ENCODE results near the gene STPG2.
"Not testable (repeated sequence)": the region's sequence is repeated elsewhere in the genome, so short reads cannot be mapped to it uniquely, and the experiment has no call there.

The STPG2 gene

DNA sequence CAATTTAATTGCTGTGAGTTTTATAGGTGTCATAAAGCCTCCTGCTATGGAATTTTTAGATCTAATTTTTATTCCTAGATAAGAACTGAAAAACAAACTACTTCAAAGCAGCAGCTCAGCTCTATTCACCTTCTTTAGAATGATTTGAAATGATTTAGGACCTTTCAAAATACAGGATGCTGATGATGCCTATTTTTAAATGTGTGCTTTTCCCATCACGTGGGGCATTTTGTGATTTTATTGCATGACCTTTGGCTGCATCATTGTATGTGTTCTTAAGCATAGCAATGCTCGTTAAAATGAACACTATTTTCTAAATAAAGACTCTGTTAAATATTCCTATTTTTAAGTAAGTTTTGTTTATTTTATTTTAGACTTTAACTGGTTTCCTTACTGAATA is 537.3 kb downstream of the STPG2 start:
- no peak for DNase-seq

DNA sequence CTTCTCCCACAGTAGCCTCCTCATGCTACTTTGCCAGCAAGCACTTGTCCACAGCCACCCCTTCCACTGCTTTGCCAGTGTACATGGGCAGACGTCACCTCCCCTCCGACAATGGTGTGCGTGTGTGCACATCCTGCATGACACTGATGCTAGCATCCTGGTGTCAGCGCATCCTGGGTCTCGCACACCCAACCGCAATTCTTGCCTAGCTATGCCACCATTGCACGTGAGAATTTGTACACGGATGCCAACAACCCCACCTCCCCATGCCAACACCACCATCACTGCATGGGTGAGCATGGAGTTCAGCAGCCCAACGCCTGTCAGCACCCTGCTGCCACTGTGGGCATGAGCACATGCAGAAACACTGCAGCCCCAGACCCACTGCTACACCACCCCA is 550.0 kb downstream of the STPG2 start:
- DNase-seq = no peak

DNA sequence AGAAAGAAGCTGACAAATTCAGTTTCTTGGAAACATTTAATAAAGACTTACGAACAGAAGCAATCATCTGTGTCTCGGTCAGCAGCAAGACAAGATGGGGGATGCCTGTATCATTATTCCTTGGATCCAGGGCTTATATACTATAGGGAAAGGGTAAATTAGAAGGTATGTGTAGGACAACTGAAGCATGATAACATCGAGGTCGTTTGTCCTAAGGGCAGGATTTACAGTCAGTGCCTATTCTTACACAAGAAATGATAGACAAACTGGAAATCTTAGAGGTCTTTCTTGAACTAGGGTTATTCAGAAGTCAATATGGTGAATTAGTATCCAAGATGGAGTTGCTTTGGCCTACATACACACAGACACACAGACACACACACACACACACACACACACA is 553.0 kb downstream of the STPG2 start:
- no peak for DNase-seq

DNA sequence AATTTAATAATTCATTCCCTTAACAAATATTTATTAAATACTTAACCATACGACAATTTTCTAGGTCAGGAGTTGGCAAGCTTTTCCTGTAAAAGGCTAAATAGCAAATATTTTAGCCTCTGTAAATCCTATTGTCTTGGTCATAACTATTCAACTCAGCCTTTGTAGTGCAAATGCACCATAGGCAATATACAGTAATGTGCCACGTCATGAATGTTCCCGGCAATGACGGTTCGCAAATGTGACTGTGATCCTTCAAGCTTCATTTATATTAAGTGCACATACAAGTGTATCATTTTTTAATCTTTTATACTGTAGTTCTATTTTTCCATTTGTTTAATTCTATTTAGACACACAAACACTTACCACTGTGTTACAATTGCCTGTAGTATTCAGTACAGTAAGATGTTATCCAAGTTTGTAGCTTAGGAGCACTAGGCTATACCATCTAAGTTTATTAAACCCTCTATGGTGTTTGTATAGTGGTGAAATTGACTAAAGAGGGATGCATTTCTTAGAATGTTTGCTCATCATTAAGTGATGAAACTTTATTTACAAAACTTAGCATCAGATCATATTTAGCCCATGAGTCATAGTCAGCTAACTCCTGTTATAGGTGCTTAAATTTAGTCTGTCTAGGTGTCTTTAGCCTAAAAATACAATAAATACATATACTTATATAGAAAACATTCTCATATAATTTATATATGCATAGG is 553.6 kb downstream of the STPG2 start:
- no peak for DNase-seq

DNA sequence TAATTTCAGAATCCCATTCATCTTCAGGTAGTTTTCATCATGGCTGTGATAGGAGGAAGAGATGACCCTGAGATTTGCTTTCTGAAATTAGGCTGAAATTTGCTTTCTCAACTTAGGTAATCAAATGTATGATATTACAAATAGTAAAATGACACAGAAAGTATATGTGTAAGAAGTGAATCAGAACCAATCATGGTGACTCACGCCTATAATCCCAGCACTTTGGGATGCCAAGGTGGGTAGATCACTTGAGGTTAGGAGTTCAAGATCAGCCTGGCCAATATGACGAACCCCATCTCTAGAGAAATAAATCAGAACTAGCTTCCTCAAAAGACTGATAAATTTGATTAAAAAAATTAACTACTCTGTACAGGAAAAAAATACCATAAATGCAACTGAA is 555.4 kb downstream of the STPG2 start:
- no peak for DNase-seq

DNA sequence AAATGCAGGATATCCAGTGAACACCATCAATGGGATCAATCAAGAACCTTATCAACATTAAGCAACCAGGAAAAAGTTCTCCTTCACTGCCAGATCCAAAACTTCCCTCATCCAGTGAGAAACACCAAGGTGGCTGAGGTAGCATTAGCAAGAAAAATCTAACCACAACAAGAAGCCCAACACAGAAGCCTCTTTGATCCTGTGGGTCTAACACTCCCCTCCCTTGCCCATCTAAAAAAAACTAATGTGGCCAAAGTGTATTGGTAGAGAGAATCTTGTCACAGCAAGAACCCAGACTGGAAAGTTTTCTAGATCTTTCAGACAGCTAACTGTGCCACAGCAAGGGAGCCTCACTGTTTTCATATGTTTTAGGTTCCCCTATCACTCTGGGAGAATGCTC is 558.0 kb downstream of the STPG2 start:
- DNase-seq = no peak

DNA sequence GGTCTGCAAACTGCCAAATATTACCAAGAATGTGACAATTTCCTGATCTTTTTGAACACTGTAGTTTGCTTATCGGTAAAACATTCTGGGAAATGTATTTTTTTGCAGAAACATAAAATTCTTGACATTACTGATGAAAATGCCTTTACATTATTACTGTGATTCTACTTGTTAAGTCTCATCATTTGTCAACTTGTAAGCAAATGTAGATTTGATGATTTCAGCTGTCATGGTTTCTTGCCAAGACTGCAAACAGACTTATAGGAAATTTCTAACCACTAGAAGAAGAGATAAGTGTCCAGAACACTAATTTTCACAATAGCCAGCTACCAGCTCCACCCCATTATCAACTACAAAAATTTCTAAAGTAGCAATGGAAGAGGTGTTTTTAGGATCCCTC is 560.4 kb downstream of the STPG2 start:
- no peak for DNase-seq

DNA sequence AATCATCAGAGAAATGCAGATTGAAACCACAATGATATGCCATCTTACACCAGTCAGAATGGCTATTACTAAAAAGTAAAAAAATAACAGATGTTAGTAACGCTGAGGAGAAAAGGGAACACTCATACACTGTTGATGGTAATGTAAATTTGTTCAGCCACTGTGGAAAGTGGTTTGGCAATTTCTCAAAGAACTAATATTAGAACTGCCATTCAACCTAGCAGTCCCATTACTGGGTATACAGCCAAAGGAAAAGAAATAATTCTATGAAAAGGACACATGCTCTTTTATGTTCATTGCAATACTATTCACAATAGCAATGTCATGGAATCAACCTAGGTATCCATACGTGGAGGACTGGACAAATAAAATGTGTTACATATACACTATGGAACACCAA is 566.3 kb downstream of the STPG2 start:
- no peak for DNase-seq

DNA sequence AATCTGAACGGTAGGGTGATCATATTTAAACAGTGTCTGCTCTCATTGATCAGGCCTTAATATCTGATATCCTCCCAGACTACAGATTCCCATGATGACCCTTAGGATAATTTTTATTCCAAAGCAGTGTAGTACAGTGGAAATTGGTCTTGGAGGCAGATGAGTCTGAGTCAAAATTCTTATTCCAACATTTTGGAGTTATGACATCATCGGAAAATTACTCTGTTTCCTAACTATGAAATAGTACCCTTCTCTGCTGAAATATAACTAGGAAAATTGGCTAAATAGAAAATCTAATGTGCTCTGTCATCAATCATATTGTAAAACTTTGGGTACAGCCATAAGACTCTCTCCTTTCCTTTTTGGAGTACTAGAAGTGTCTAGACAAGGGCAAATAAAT is 583.3 kb downstream of the STPG2 start:
- no peak for DNase-seq

DNA sequence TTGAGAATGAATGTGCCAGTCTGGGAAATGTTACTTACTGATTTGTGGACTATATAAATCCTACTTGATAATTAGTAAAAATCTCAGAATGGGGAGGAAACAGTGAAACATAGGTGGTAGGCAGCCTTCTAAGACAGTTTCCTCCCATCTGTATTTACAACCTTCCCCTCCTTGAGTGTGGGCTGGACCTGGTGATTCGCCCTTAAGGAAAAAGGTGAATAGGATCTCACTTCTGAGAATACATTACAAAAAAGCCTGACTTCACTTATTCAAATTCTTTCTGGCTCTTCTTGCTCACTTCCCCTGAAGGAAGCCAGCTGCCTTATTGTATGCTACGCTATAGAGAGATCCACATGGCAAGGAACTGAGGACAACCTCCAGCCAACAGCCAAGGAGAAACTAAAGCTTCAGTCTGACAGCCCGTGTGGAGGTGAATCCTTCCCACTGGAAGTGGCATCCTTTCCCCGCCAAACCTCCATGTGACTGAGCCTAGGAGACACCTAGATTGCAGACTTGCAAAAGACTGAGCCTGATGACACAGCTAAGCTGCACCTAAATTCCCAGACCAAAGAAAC is 585.0 kb downstream of the STPG2 start:
- no peak for DNase-seq

DNA sequence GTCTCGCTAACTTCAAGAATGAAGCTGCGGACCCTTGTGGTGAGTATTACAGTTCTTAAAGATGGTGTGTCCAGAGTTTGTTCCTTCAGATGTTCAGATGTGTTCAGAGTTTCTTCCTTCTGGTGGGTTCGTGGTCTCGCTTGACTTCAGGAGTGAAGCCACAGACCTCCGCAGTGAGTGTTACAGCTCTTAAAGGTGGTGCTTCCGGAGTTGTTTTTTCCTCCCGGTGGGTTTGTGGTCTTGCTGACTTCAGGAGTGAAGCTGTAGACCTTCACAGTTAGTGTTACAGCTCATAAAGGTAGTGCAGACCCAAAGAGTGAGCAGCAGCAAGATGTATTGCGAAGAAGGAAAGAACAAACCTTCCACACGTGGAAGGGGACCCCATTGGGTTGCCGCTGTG is 592.6 kb downstream of the STPG2 start:
- DNase-seq = not testable (repeated sequence)

DNA sequence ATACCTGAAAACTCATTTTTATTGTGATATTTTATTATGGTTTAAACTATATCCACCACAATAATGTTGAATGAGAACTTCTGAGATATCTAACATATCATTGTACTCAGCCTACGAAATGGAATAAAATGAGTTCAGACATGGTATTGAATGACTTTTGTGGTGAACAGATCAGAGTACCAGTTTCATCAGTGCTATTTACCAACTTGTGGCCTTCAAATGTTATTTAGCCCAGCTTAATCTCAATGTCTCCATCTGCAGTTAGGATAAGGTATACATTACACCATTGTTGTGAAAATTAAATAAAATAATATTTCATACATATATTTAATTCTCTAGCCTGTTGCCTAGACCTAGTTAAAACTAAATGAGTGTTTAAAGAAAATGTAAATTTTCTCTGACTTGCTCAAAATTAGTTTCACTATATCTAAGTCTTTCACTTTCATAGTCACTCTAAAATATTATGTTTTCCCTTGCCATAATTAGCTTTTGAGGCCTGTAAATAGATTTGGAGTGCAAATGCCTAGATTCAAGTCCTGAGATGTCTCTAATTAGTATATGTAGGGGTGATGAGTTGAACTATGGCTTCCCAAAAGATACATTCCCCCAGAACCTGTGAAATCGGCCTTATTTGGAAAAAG is 594.2 kb downstream of the STPG2 start:
- DNase-seq = no peak

DNA sequence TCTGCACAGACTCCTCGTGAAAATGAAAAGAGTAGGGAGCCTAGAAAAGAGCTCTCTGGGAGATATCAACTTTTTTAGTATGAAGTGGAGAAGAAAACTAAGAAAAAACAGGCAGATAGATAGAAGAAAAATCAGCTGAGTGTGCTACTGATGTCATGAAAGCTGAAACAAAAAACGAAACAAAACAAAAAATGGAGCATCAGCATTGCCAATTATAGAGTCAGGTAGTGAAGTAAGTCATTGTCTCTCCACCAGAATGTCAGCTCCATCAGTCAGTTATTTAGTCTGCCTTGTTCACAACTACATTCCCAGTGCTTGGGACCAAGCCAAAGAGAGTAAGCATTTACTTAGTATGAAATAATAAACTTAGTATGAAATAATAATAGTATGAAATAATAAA is 595.1 kb downstream of the STPG2 start:
- DNase-seq = no peak

DNA sequence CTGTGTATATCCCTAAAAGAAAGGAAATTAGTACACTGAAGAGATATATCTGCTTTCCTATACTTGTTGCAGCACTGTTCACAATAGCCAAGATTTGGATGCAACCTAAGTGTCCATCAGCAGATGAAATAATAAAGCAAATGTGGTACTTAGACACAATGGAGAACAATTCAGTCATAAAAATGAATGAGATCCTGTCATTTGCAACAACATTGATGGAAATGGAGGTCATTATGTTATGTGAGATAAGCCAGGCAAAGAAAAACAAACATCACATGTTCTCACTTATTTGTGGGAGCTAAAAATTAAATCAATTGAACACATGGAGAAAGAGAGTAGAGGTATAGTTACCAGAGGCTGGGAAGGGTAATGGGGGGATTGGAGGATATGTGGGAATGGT is 611.9 kb downstream of the STPG2 start:
- no peak for DNase-seq

DNA sequence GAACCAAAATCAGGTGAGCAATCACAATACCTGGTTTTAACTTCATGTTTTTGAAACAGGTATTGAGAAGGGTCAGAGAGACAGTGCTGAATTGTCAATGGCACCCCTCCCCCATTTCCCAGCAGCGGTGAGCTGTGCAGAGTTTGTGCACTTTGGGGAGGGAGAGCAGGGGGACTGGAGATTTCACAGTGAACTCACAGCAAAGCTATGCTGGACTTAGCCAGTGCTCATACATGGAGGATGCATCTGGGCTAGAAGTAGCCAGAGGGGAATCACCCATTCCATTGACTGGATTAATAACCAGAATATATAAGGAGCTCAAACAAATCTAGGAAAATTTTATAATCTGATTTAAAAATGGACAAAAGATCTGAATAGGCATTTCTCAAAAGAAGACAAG is 612.6 kb downstream of the STPG2 start:
- DNase-seq = no peak

DNA sequence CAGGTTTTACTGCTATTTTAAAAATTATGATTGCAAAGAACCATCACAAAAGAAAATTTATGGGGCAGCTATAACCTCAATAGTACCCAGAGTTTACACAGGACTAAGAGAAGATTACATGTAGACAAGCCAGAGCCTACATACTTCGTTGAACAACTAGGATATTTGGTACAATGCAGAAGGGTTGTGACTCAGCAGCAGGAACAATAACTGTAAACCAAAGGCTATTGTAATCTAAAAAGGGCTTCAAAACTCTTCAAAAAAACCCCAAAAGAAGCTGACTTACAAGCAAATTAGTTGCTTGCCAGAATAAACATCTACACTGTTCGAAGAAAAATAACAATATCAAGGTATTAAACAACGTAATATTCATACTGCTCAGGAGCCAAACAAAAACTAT is 618.0 kb downstream of the STPG2 start:
- no peak for DNase-seq

DNA sequence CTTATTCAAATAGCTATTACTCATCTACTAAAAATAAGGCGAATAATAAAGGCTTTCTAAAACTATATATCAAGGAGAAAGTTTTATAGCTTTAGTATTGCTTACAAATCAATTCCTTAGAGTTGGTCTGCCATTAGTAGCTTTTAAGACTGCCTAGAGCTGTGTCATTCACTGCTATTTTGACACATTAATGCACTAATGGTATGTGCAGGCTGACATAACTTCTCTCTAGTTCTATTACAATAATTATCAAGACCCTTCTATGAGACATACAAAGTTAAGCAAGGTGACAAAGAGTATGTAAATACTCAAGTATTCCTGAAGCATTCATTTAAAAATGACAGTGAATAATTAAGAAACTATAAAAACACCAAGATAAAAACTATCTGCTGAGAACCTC is 625.3 kb downstream of the STPG2 start:
- DNase-seq = no peak

DNA sequence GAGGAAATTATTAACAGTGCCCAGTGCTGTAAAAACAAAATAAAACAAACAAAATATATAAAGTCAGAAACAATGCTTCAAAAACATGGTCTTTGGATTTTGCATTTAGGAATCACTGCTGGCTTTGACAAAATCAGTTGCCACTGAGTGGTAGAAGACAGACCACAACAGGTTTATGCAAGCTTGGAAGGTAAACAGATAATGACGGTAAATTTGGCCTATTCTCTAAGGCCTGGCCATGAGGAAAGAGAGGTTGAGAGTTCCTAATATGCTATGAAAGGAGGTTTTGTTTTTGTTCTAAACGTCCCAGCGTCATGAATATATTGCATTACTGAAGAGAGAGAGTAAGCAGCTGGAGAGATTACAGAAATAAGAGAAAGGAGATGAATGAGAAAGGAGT is 629.4 kb downstream of the STPG2 start:
- DNase-seq = no peak

Data from inflammatory macrophage treated with lipopolysaccharide for 1 hour (primary cell).